HG02885 (cell line): ENCODE data around the gene KRT25.

ENCODE experiments used
- ATAC-seq: cut with Tn5 transposase; IDR thresholded peaks from one replicate; pipeline ENCODE4 v1.9.1; 2021; ENCODE audit warnings: mild to moderate bottlenecking; ENCODE audit not compliant: unreplicated experiment, poor library complexity

The KRT25 gene, protein sequence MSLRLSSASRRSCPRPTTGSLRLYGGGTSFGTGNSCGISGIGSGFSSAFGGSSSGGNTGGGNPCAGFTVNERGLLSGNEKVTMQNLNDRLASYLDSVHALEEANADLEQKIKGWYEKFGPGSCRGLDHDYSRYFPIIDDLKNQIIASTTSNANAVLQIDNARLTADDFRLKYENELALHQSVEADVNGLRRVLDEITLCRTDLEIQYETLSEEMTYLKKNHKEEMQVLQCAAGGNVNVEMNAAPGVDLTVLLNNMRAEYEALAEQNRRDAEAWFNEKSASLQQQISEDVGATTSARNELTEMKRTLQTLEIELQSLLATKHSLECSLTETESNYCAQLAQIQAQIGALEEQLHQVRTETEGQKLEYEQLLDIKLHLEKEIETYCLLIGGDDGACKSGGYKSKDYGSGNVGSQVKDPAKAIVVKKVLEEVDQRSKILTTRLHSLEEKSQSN

GRCh38 chr17:40755231-40755630, at the start of gene KRT25:
Gene KRT25, minus strand, starts transcription at chr17:40755331. Its CDS starts 60 bp downstream, at chr17:40755271.
- ATAC-seq: no peak

GRCh38 chr17:40803617-40804082, 48.5 kb upstream of the KRT25 start:
- no peak for ATAC-seq

- no peak for ATAC-seq
Observed at GRCh38 chr17:40801157-40801556, 46.0 kb upstream of the KRT25 start.

DNA sequence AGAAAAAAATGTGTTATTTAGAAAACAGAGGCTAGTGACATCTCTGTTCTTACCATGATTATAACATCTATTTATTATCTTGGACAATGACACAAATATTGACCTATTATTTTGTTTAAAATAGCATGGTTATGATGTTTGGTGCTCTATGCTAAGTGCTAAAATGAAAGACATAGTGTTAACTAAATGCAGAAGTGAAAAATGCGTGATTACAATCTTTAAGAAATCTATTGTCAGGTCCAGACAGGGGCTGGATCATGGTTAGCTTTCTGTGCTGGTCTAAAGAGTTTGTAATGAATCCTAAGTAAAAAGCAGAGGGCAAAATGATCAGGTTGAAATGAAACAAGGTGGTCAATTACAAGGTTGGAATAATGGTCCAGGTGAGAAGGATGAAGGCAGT, 45.2 kb upstream of the KRT25 start:
- no peak for ATAC-seq

DNA sequence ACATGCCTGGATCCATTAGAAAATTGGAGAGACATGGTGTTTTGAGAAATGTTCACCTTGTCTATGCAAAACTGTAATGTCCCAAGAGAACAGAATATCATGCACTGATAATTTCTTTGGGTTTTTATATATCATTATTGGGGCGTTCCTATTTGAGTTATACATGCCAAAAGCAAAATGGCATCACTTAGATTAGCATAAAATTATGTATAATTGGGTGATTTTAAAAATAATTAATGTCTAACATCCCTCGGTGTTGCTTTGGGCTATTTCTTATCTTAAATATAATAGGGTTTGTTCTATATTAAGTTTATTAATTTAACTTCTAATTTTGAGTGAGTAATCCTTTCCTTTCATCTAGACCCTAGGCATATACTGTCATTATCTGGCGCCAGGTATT, 44.7 kb upstream of the KRT25 start, which contains the start of gene KRT28:
Gene KRT28 (minus strand): TSS at position 101 of the 400 bp plus-strand sequence. CDS start 66 bp downstream, at position 35.
- ATAC-seq: no peak

- ATAC-seq: no peak
Observed at GRCh38 chr17:40796846-40797245, 41.7 kb upstream of the KRT25 start.

DNA sequence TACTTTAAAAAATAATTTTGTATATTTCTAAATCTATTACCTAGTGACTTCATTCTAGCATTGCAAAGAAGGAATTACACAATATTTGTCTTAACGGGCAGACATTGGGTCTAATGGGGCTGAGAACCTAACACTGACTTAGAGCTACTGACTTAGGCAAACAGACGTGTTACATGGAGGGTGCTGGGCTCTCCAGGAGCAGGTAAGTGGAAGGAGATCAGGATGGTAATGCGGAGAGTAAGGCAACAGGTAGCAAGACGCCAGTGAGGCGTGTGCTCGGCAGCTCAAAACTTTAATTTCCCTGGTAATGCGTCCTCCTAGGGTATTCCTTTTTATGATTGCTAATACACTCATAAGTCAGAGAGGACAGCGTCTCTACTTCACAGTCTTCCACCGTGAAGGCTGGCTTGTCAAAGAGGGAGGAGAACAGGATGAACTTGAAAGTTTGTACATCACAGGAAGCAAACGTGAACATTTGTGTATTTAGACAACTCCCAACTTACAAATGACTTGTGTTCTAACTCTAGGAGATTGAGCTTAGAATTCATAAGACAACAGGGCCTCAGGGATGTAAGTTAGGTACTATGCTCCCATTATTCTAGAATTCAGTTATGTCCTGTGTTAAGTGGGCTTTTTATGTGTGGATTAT, 40.0 kb upstream of the KRT25 start:
- ATAC-seq: no peak

- no peak for ATAC-seq
Observed at GRCh38 chr17:40794466-40794865, 39.3 kb upstream of the KRT25 start.

DNA sequence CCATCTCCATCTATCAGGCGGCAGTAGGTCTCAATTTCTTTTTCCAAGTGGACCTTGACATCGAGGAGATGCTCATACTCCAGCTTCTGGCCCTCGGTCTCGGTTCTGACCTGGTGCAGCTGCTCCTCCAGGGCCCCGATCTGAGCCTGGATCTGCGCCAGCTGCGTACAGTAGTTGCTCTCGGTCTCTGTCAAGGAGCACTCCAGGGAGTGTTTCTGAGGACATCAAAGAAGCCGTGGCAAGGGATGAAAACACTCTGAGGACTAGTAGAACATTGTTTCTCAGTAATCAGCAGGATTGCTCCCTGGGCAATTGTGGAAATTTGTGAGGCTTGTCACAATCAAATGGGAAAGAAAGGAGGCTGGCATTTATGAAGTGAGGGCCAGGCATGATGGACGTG, 38.7 kb upstream of the KRT25 start:
- no peak for ATAC-seq

DNA sequence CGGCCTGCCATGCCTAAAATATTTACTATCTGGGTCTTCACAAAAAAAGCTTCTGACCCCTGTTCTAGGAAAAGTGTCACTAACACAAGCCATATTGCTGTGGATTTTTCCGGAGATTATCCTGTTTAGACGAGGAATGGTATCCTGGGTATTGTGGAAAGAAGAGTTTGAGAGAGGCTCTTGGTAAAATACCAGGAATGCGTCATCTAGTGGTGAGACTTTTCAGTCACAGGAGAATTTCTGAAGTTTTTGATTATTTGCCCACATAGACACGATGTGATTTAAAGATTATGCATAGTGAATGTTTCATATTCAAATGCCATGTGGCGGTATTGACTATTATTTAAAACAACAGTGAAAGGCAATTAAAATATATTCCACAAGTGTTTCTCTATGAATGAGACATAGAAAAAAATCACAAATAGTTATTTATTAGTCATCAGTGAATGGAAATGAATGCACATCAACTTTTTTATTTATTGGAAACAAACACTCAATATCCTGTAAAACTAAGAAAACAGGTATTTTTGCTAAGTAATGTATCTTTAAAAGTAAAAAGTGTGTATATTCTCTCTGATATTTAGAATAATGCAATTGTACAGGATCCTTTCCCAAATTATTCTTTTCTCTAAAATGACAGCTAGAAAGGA, 36.8 kb upstream of the KRT25 start:
- ATAC-seq: no peak

GRCh38 chr17:40791111-40791510, 36.0 kb upstream of the KRT25 start:
- ATAC-seq: no peak

GRCh38 chr17:40782450-40782849, 27.3 kb upstream of the KRT25 start, which contains the start of gene KRT27:
Gene KRT27, minus strand, starts transcription at chr17:40782550. Its CDS starts 57 bp downstream, at chr17:40782493.
- no peak for ATAC-seq

DNA sequence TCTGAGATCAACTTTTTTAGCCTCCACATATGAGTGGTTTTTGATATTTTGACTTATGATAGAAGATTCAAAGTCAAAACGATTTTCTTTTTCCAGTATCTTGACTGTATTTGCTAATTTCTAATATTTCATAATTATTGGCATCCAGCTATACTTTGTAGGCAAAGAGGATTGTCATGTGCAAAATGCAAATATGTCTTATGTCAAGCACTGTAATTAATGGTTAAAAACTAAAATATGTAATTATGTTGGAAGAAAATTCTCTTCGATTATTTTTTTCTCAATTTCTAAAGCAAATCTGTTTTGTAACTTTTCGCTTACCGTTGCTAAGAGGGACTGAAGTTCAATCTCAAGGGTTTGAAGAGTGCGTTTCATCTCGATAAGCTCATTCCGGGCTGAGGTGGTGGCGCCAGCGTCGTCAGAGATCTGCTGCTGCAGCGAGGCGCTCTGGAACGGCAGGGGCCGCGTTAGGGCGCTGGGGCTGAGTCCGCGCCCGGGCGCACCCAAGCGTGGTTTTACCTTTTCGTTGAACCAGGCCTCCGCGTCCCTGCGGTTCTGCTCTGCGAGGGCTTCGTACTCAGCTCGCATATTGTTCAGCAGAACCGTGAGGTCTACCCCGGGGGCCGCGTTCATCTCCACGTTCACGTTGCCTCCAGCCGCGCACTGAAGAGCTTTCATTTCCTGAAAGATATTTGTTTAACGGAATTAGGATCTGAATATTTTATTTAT, 24.2 kb upstream of the KRT25 start:
- no peak for ATAC-seq

DNA sequence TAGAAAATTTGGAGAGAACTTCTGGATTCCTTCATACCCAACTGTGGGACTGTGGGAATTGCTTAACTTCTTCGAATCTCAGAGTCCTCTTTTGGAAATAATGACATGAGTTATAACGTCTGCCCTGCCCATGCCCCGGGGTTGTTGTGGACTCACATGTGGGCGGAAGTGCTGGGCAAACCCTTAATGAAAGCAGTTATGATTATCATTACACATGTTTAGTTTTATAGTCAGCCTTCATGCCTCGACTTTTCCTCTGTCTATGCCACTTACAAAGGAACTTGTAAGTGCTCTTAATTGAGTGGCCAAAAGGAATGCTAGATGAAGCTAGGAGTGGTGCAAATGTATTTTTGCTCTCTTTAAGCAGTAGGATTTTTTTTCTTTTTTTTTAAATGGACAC, 23.3 kb upstream of the KRT25 start:
- ATAC-seq: no peak

- ATAC-seq: no peak
Observed at GRCh38 chr17:40777971-40778370, 22.8 kb upstream of the KRT25 start.

DNA sequence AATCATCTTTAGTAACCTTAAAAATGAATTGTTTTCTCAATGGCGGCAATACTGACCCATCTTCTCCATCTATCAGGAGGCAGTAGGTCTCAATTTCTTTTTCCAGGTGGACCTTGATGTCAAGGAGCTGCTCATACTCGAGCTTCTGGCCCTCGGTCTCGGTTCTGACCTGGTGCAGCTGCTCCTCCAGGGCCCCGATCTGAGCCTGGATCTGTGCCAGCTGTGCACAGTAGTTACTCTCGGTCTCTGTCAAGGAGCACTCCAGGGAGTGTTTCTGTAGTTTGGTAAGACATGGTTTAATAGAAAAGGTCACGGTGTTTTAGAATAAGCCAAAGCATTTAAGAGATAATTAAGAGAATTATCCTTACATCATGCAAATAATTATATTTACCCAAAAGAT, 22.3 kb upstream of the KRT25 start:
- ATAC-seq: no peak

- ATAC-seq: no peak
Observed at GRCh38 chr17:40775945-40776344, 20.8 kb upstream of the KRT25 start.

DNA sequence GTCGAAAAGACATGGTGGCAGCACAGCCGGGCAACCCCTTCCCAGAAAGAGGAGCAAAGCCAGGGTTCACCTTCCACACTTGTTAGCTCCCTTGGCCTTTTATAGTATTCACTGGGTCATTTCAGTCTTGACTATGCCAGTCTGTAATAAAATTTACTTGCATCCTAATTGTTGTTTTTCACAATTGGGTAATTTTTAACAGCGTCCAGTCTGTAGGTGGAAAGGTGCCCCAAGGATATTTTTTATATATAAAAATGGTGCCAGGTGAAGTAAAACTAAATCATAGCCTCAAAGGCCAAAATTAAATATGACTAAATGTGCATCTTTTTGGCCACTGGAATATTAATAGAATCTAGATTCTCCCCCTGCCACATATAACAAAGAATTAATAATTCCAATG, 17.0 kb upstream of the KRT25 start, which contains the start of gene KRT26:
Gene KRT26 (minus strand): TSS at position 101 of the 400 bp plus-strand sequence. CDS start 88 bp downstream, at position 13.
- ATAC-seq: no peak

GRCh38 chr17:40765657-40766056, 10.5 kb upstream of the KRT25 start:
- no peak for ATAC-seq

DNA sequence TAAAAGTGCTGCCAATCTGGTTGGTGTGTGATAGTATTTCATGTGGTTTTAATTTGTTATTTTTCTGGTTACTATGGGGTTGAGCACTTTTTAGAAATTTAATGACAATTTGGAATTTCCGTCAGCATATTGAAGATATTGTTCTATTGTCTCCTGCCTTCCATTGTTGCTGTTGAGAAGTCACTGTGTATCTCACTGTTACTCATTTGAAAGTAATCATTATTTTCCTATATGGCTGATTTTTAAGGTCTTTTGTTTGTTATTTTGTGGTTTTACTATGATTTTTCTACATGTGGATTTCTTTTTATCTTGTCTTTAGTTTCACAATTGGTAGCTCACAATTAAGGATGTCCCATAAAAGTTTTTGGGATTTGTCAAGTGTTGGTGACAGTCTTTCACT, 8.6 kb upstream of the KRT25 start:
- no peak for ATAC-seq
